K562 (cell line): ENCODE measurements around the gene STK33. TPM values are rescaled to one million over a fixed set of nuclear protein-coding genes. Genes with fewer than 3 reads are reported as not detected.
A peak's percentile ranks its signal among the peaks of the same experiment; 100 is the strongest.

Experiments
- ATAC-seq: fragments of 200-7000 bp; cut with Tn5 transposase; 3 replicates; pipeline ENCODE4 v1.9.1; 2020; ENCODE audit warnings: moderate library complexity
- Bru-seq: library from RNA; stranded (reverse); fragments of 400-500 nt; gene quantifications from one replicate; lab custom pipeline; 2021; lab: Mats Ljungman, UMichigan
- BruChase-seq, 2 experiments: library from RNA; stranded (reverse); fragments of 400-500 nt; gene quantifications; one replicate each; lab custom pipeline; 2021; lab: Mats Ljungman, UMichigan
- BruUV-seq: library from RNA; stranded (reverse); fragments of 400-500 nt; replicated peaks from 2 replicates; lab custom pipeline; 2021; lab: Mats Ljungman, UMichigan
- CTCF ChIA-PET: fragments of 300-600 bp; formaldehyde crosslinking; extraction: SDS; loops from one replicate; lab custom pipeline; 2021; ENCODE audit warnings: low intra/inter-chr PET ratio; lab: Yijun Ruan, JAX
- POLR2A ChIA-PET: fragments of 300-600, 350-650 bp; sonication (Branson Sonifier 250); formaldehyde crosslinking; extraction: SDS; loops from one replicate; lab custom pipeline; 2021; ENCODE audit warnings: antibody characterized with exemption, inconsistent platforms; lab: Yijun Ruan, JAX
- DNase-seq, 4 experiments: peaks; one replicate each; pipeline versions ENCODE4 v3.0.0 to v3.0.0-alpha.2; 2011 to 2018; ENCODE audit warnings: low spot score in 3 of 4, mixed read lengths in 3 of 4; ENCODE audit errors: extremely low read depth in 1 of 4
- FAIRE-seq: peaks from 2 replicates; lab custom pipeline; 2011; peaks lifted over from hg19 to GRCh38; lab: Jason Lieb, UNC
- H2AFZ ChIP-seq: 2 replicates; pipeline ENCODE4 v1.6.0; 2011; ENCODE audit warnings: low read depth, low read length, control low read depth, inconsistent platforms
- H3K27ac ChIP-seq: fragments of 200-600 bp; 3 replicates; pipeline ENCODE4 v1.8.0; 2011; ENCODE audit warnings: low read depth, mild to moderate bottlenecking, control low read depth, inconsistent platforms, low read length, moderate library complexity, mixed read lengths; ENCODE audit errors: extremely low read depth
- H3K27me3 ChIP-seq, 2 experiments: fragments of 300-600 bp in 1 of 2; 2 replicates in 1 of 2; 3 replicates in 1 of 2; pipeline versions ENCODE4 v1.6.0 to v1.8.0; 2011; ENCODE audit warnings: inconsistent platforms in 2 of 2, low read length in 2 of 2, mild to moderate bottlenecking in 1 of 2, mixed read lengths in 1 of 2, moderate library complexity in 1 of 2; ENCODE audit not compliant: control insufficient read depth in 2 of 2, insufficient read depth in 2 of 2
- H3K36me3 ChIP-seq: fragments of 300-600 bp; 3 replicates; pipeline ENCODE4 v1.8.0; 2011; ENCODE audit warnings: mild to moderate bottlenecking, low read length, inconsistent platforms; ENCODE audit not compliant: control insufficient read depth, insufficient read depth
- H3K4me1 ChIP-seq, 2 experiments: fragments of 200-600 bp in 1 of 2; replicated peaks in 1 of 2; 2 replicates in 1 of 2; 3 replicates in 1 of 2; pipeline versions ENCODE4 v1.5.1 to v1.8.0; 2011; ENCODE audit warnings: inconsistent platforms in 2 of 2, low read length in 2 of 2, mild to moderate bottlenecking in 1 of 2, mixed read lengths in 1 of 2, moderate library complexity in 1 of 2; ENCODE audit not compliant: control insufficient read depth in 2 of 2, insufficient read depth in 2 of 2
- H3K4me2 ChIP-seq: 2 replicates; pipeline ENCODE4 v1.6.1; 2011; ENCODE audit warnings: low read length, control low read depth, inconsistent platforms, mixed read lengths; ENCODE audit not compliant: insufficient read depth
- H3K4me3 ChIP-seq: fragments of 200-600 bp; sonication (generic), shearing (Covaris generic); 2 replicates; pipeline ENCODE4 v1.5.1; 2016; ENCODE audit warnings: control low read depth, inconsistent platforms
- H3K79me2 ChIP-seq: fragments of 200-600 bp; 3 replicates; pipeline ENCODE4 v1.8.0; 2011; ENCODE audit warnings: low read length, inconsistent platforms; ENCODE audit not compliant: control insufficient read depth, insufficient read depth
- H3K9ac ChIP-seq, 2 experiments: 2 replicates each; pipeline versions ENCODE4 v1.6.0 to v1.6.1; 2011; ENCODE audit warnings: low read depth in 2 of 2, low read length in 2 of 2, control low read depth in 1 of 2, inconsistent platforms in 1 of 2, mild to moderate bottlenecking in 1 of 2, mixed read lengths in 1 of 2; ENCODE audit not compliant: insufficient read depth in 1 of 2
- H3K9me1 ChIP-seq: one replicate; pipeline ENCODE4 v1.6.0; 2011; ENCODE audit warnings: inconsistent platforms, mild to moderate bottlenecking, low read length, moderate library complexity; ENCODE audit not compliant: control insufficient read depth, insufficient read depth
- H3K9me3 ChIP-seq: replicated peaks from 2 replicates; pipeline ENCODE4 v1.5.1; 2011; ENCODE audit warnings: low read depth, low read length, inconsistent platforms; ENCODE audit not compliant: control insufficient read depth, insufficient read depth
- H4K20me1 ChIP-seq: replicated peaks from 2 replicates; pipeline ENCODE4 v1.6.1; 2011; ENCODE audit warnings: low read length, inconsistent platforms, mixed read lengths; ENCODE audit not compliant: control insufficient read depth, insufficient read depth
- RFX1 ChIP-seq: fragments of 450-650 bp; IDR thresholded peaks from 2 replicates; pipeline ENCODE4 v1.6.1; 2016; ENCODE audit warnings: mild to moderate bottlenecking, moderate library complexity
- ZNF217 ChIP-seq: sonication (generic); formaldehyde crosslinking; IDR thresholded peaks from 2 replicates; pipeline ENCODE4 v1.8.0; 2022; ENCODE audit warnings: mild to moderate bottlenecking, missing genetic modification reagents
- ZNF407 ChIP-seq: fragments of 450-650 bp; IDR thresholded peaks from 2 replicates; pipeline ENCODE4 v1.6.1; 2016; ENCODE audit warnings: low read depth
- ZNF551 ChIP-seq: fragments of 250-450 bp; sonication (Bioruptor Pico); IDR thresholded peaks from 2 replicates; pipeline ENCODE4 v1.5.0; 2021; ENCODE audit warnings: mild to moderate bottlenecking, moderate library complexity
- whole genome bisulfite sequencing: fragments of 100-300 bp; shearing (Covaris generic); methylation state at CpG from one replicate; pipeline ENCODE4 v1.1.6; 2016; ENCODE audit warnings: low coverage, mixed read lengths; ENCODE audit not compliant: insufficient coverage; ENCODE audit errors: missing lambda C conversion rate; 5-methylcytosine and 5-hydroxymethylcytosine counted together
- in situ Hi-C: fragments of 300-500 bp; cut with MboI; formaldehyde crosslinking; loops from 4 replicates; pipeline ENCODE4 v1.15.0; 2018; ENCODE audit warnings: inconsistent platforms, mixed read lengths
- intact Hi-C: fragments of 100-400 bp; cut with micrococcal nuclease; formaldehyde crosslinking; loops from 2 replicates; pipeline ENCODE4 v1.14.2; 2022
- long read RNA-seq, 3 experiments: library from polyadenylated mRNA in 2 of 3; library from RNA in 1 of 3; unstranded in 2 of 3; stranded (forward) in 1 of 3; transcript quantifications; one replicate each; pipeline ENCODE4 v2.0.0, GENCODE V29; 2019 to 2022
- polyA minus RNA-seq, 3 experiments: library from RNA; depleted of rRNA, polyadenylated mRNA; stranded (reverse); fragments of >200 nt; gene quantifications; 2 replicates each; pipeline ENCODE4 v1.2.3, GENCODE V29; 2011
- polyA plus RNA-seq, 8 experiments: library from polyadenylated mRNA; depleted of rRNA in 4 of 8; stranded (reverse) in 5 of 8; unstranded in 3 of 8; fragments of >200 nt; fragmentation: Nextera tagmentation in 2 of 8; fragmentation: Illumina TruSeq in 1 of 8; extraction: Ambion mirVana in 2 of 8; extraction: Trizol in 1 of 8; gene quantifications; 2 replicates each; pipeline versions ENCODE4 v1.2.1 to v1.2.3, GENCODE V29; 2011 to 2014; ENCODE audit warnings: inconsistent platforms in 1 of 8, missing spikeins in 1 of 8
- total RNA-seq, 7 experiments: library from RNA; depleted of rRNA in 6 of 7; stranded (reverse); fragments of >200 nt in 6 of 7; fragmentation: Illumina TruSeq in 2 of 7; extraction: Trizol in 2 of 7; gene quantifications; 2 replicates each; pipeline versions ENCODE4 v1.2.1 to v1.2.3, GENCODE V29; 2011 to 2021; ENCODE audit warnings: low replicate concordance in 1 of 7
- TF ChIP-seq, protein P1 (sequence below): sonication (generic); formaldehyde crosslinking; IDR thresholded peaks from 2 replicates; pipeline ENCODE4 v1.5.0; 2020; ENCODE audit warnings: missing genetic modification reagents
- TF ChIP-seq, protein P2 (sequence below): sonication (generic); formaldehyde crosslinking; IDR thresholded peaks from 2 replicates; pipeline ENCODE4 v1.9.0; 2022; ENCODE audit warnings: mild to moderate bottlenecking, missing genetic modification reagents

Gene STK33
- total RNA-seq (2011; cell fraction: chromatin; rRNA removed; ENCODE audit: low replicate concordance): not detected in 2 replicates
- not detected in 2 replicates for total RNA-seq (2011; cell fraction: nucleolus; rRNA removed)
- not detected in 2 replicates for total RNA-seq (2011; cell fraction: nucleoplasm; rRNA removed)
- total RNA-seq (2014; rRNA removed) (not detected in 2 replicates), total RNA-seq (2014; rRNA removed; fragmentation: Illumina TruSeq; extraction: Trizol) (not detected in 2 replicates), total RNA-seq (2015; rRNA removed; fragmentation: Illumina TruSeq; extraction: Trizol) (not detected in 2 replicates), total RNA-seq (2021) (not detected in 2 replicates), polyA plus RNA-seq (2011; rRNA removed) (0.05 TPM in 1 of 2 replicates, not detected in the other), polyA plus RNA-seq (2014; fragmentation: Illumina TruSeq; extraction: Trizol) (not detected in 2 replicates), polyA plus RNA-seq (2014; fragmentation: Nextera tagmentation; extraction: Ambion mirVana) (not detected), polyA plus RNA-seq (2014; rRNA removed) (0.07 TPM in 1 of 2 replicates, not detected in the other), polyA minus RNA-seq (2011; rRNA and poly(A)+ RNA removed) (not detected in 2 replicates), Bru-seq, nascent RNA (percentile 12 among the genes with signal in this experiment), BruChase-seq, experiment 1, labeled RNA remaining after a 2-hour chase (percentile 15 among the genes with signal in this experiment), BruChase-seq, experiment 2, labeled RNA remaining after a 6-hour chase (percentile 17 among the genes with signal in this experiment)
- not detected in 2 replicates for polyA plus RNA-seq (2011; cell fraction: cytosol; rRNA removed)
- not detected in 2 replicates for polyA plus RNA-seq (2011; cell fraction: nucleus; rRNA removed)
- polyA plus RNA-seq (2012): 0.07 TPM in 1 of 2 replicates, not detected in the other
- not detected in 2 replicates for polyA minus RNA-seq (2011; cell fraction: cytosol; rRNA and poly(A)+ RNA removed)
- not detected in 2 replicates for polyA minus RNA-seq (2011; cell fraction: nucleus; rRNA and poly(A)+ RNA removed)
- long read RNA-seq, experiment 1: 0 reads
- long read RNA-seq, experiment 2: 0 reads
- long read RNA-seq, experiment 3: 0 reads

DNA sequence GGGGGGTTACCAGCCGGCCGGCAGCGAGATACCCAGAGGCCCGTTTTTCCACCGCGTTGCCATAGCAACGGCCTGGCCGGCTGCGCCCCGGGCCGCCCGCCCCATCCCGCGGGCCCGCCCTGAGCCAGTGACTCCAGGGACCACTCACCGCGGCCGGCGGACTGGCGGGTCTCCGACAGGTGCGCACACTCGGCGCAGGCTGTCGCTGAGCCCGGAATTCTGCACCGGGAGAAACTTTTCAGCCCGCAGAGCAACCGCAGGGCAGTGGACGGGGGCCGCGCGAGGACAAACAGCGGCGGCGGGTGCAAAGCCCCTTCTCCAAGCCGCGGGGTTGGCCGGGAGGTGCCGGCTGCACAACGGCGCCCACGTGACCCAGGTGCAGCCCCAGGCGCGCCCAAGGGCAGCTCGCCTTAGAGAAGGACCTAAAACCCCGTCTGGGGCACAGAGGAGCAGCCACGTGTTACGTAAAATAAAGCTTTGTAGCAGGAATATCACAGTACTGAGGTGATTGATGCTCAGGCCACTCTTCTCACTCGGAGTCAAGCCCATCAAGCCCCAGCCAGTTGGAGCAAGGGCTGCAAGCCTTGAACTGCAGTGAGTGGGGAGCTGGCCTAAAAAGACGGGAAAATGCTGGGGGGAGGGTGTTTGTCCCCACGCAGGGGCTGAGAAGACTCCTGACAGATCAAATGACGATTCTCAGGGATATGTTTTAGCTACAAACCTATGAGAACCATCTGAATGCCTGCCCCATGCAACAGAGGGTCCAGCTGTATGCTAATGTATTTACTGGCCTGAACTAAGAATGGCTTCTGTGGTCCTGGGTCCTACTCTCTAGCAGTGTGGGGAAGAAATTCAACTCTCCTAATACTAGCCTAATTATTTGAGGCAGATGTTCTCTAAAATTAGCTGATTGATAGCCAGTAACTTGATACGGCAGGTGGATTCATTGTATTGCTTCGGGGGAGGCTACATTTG lies at the start of gene STK33:
STK33 (minus strand) TSS at position 294 of the 975 bp plus-strand sequence. CDS start 119,323 bp downstream, outside the sequence.
- TF ChIP-seq, protein P1, sequence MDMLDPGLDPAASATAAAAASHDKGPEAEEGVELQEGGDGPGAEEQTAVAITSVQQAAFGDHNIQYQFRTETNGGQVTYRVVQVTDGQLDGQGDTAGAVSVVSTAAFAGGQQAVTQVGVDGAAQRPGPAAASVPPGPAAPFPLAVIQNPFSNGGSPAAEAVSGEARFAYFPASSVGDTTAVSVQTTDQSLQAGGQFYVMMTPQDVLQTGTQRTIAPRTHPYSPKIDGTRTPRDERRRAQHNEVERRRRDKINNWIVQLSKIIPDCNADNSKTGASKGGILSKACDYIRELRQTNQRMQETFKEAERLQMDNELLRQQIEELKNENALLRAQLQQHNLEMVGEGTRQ: peak; percentile 62
- TF ChIP-seq RFX1 (peak; percentile 74), ZNF217 (CRISPR knock-in tag) (no peak), ZNF551 (CRISPR knock-in tag) (no peak), ZNF407 (peak; percentile 60; the same call in 1 of the 2 replicates)
- TF ChIP-seq, protein P2, sequence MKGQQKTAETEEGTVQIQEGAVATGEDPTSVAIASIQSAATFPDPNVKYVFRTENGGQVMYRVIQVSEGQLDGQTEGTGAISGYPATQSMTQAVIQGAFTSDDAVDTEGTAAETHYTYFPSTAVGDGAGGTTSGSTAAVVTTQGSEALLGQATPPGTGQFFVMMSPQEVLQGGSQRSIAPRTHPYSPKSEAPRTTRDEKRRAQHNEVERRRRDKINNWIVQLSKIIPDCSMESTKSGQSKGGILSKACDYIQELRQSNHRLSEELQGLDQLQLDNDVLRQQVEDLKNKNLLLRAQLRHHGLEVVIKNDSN (CRISPR knock-in tag): peak; percentile 58
- no peak for FAIRE-seq
- in situ Hi-C loops (no loop called here), intact Hi-C loops (no loop called here)
- DNase-seq: peak in 2 of 4 experiments; percentile 18 to 19
- Histone ChIP-seq H3K27me3 (peaks cover 13 to 23% of the 10 kb centered on the region in 2 experiments; a peak in 4 of 5 replicates), H4K20me1 (no peaks in the 10 kb centered on the region), H3K79me2 (no peaks in the 10 kb centered on the region), H2AFZ (no peak within 1 kb of the TSS), H3K27ac (no peak within 1 kb of the TSS), H3K9me3 (no peaks in the 10 kb centered on the region), H3K4me1 (peaks cover 0 to 7% of the 10 kb centered on the region in 2 experiments; a peak in 2 of 5 replicates), H3K9ac (no peak within 1 kb of the TSS), H3K4me2 (no peak within 1 kb of the TSS), H3K4me3 (no peak within 1 kb of the TSS), H3K36me3 (no peaks in the 10 kb centered on the region), H3K9me1 (no peaks in the 10 kb centered on the region)
- ChIA-PET POLR2A (interaction anchor here (0.6 to 0.7 kb wide), 3 partner anchors 51 to 316 kb away, joined by 3 to 5 read pairs (median 4); no protein-coding TSS in a partner anchor), CTCF (no interaction called here)
- WGBS: 13% methylated on average over 36 of the region's 55 CpGs
- BruUV-seq: no TSS peak
- ATAC-seq: peak; percentile 45
